Keratinocyte (primary cell): ENCODE measurements around the gene KMT5C. TPM values are rescaled to one million over a fixed set of nuclear protein-coding genes. Genes with fewer than 3 reads are reported as not detected.

Experiments
- DNase-seq: peaks from one replicate; pipeline ENCODE4 v3.0.0-alpha.2; 2011; ENCODE audit warnings: low read depth, missing footprints, low spot score
- FAIRE-seq: peaks from 2 replicates; lab custom pipeline; 2011; peaks lifted over from hg19 to GRCh38; lab: Jason Lieb, UNC
- H2AFZ ChIP-seq: 2 replicates; pipeline ENCODE4 v1.6.0; 2012; ENCODE audit warnings: low read length, control low read depth, inconsistent platforms; ENCODE audit not compliant: control insufficient read depth
- H3K27ac ChIP-seq: 2 replicates; pipeline ENCODE4 v1.5.1; 2011; ENCODE audit warnings: low read length; ENCODE audit not compliant: control insufficient read depth, insufficient read depth
- H3K27me3 ChIP-seq: 3 replicates; pipeline ENCODE4 v1.6.0; 2011; ENCODE audit warnings: low read length; ENCODE audit not compliant: control insufficient read depth, insufficient read depth; ENCODE audit errors: extremely low read depth
- H3K36me3 ChIP-seq, 2 experiments: 2 replicates in 1 of 2; 3 replicates in 1 of 2; pipeline ENCODE4 v1.5.1; 2011; ENCODE audit warnings: low read length in 2 of 2, mild to moderate bottlenecking in 1 of 2; ENCODE audit not compliant: control insufficient read depth in 2 of 2, insufficient read depth in 2 of 2; ENCODE audit errors: extremely low read depth in 1 of 2
- H3K4me1 ChIP-seq: 3 replicates; pipeline ENCODE4 v1.5.1; 2011; ENCODE audit warnings: low read length; ENCODE audit not compliant: control insufficient read depth, insufficient read depth; ENCODE audit errors: extremely low read depth
- H3K4me2 ChIP-seq: 3 replicates; pipeline ENCODE4 v1.6.0; 2011; ENCODE audit warnings: low read depth, low read length; ENCODE audit not compliant: control insufficient read depth, insufficient read depth; ENCODE audit errors: extremely low read depth
- H3K4me3 ChIP-seq, 3 experiments: fragments of 200-600 bp in 1 of 3; sonication (generic) in 1 of 3; 2 replicates in 2 of 3; 3 replicates in 1 of 3; pipeline ENCODE4 v1.5.1; 2011 to 2016; ENCODE audit warnings: low read length in 3 of 3, mild to moderate bottlenecking in 3 of 3, control low read depth in 2 of 3, inconsistent platforms in 1 of 3, low read depth in 1 of 3, mixed read lengths in 1 of 3, mixed run types in 1 of 3, moderate library complexity in 1 of 3; ENCODE audit not compliant: control insufficient read depth in 2 of 3, insufficient read depth in 2 of 3; ENCODE audit errors: extremely low read depth in 1 of 3
- H3K79me2 ChIP-seq: 2 replicates; pipeline ENCODE4 v1.6.0; 2012; ENCODE audit warnings: low read length; ENCODE audit not compliant: control insufficient read depth, insufficient read depth
- H3K9ac ChIP-seq: 3 replicates; pipeline ENCODE4 v1.6.0; 2011; ENCODE audit warnings: low read length; ENCODE audit not compliant: control insufficient read depth, insufficient read depth; ENCODE audit errors: extremely low read depth
- H3K9me1 ChIP-seq: 3 replicates; pipeline ENCODE4 v1.6.0; 2011; ENCODE audit warnings: low read length; ENCODE audit not compliant: control insufficient read depth, insufficient read depth; ENCODE audit errors: extremely low read depth
- H3K9me3 ChIP-seq: 2 replicates; pipeline ENCODE4 v1.5.1; 2012; ENCODE audit warnings: low read depth, low read length; ENCODE audit not compliant: control insufficient read depth
- H4K20me1 ChIP-seq: 3 replicates; pipeline ENCODE4 v1.6.0; 2011; ENCODE audit warnings: low read length; ENCODE audit not compliant: control insufficient read depth, insufficient read depth; ENCODE audit errors: extremely low read depth
- EZH2 ChIP-seq: IDR thresholded peaks from one replicate; pipeline ENCODE4 v1.6.1; 2012; ENCODE audit warnings: inconsistent platforms, mild to moderate bottlenecking, low read length, moderate library complexity
- dilution Hi-C: fragments of 300-500 bp; cut with MboI; formaldehyde crosslinking; loops from one replicate; pipeline ENCODE4 v1.7.0; 2020; ENCODE audit warnings: low sequenced_read_pairs; ENCODE audit not compliant: extremely low pct_ligation_motif_present
- polyA plus RNA-seq, 5 experiments: library from polyadenylated mRNA; depleted of rRNA in 3 of 5; stranded (reverse) in 3 of 5; stranded (forward) in 1 of 5; unstranded in 1 of 5; fragments of >200 nt; gene quantifications; 1 replicate in 1 of 5; 2 replicates in 3 of 5; 3 replicates in 1 of 5; pipeline versions ENCODE4 v1.2.1 to v1.2.3, GENCODE V29; 2011 to 2012; ENCODE audit warnings: missing spikeins in 2 of 5, low read depth in 1 of 5, low replicate concordance in 1 of 5
- TF ChIP-seq, protein P1 (sequence below), 3 experiments: IDR thresholded peaks in 1 of 3; conservative IDR thresholded peaks in 1 of 3; optimal IDR thresholded peaks in 1 of 3; 2 replicates in 2 of 3; 3 replicates in 1 of 3; pipeline versions ENCODE3 to v1.5.1; 2011; ENCODE audit warnings: low read length in 3 of 3, mild to moderate bottlenecking in 3 of 3, moderate library complexity in 2 of 3, control low read depth in 1 of 3, inconsistent platforms in 1 of 3; ENCODE audit not compliant: insufficient read depth in 2 of 3; ENCODE audit errors: extremely low read depth in 1 of 3

KMT5C gene
- polyA plus RNA-seq, 1 donor (not counting 4 experiments of a cell fraction or from before 2014, with no cell fraction given) = 4.3 TPM

GRCh38 chr19:55365245-55365644 is 25.6 kb downstream of the KMT5C start:
- Histone ChIP-seq H3K4me3 (no peak overlapping the region), H3K27ac (no peak overlapping the region), H3K9ac (no peak overlapping the region), H4K20me1 (no peaks in the 10 kb centered on the region), H3K9me3 (no peaks in the 10 kb centered on the region), H3K36me3 (no peaks in the 10 kb centered on the region), H3K79me2 (no peaks in the 10 kb centered on the region), H2AFZ (no peak overlapping the region), H3K4me1 (peaks cover 8% of the 10 kb centered on the region), H3K9me1 (no peaks in the 10 kb centered on the region), H3K4me2 (no peak overlapping the region), H3K27me3 (no peaks in the 10 kb centered on the region)
- DNase-seq = no peak
- dilution Hi-C loops = no loop called here
- TF ChIP-seq, protein P1, sequence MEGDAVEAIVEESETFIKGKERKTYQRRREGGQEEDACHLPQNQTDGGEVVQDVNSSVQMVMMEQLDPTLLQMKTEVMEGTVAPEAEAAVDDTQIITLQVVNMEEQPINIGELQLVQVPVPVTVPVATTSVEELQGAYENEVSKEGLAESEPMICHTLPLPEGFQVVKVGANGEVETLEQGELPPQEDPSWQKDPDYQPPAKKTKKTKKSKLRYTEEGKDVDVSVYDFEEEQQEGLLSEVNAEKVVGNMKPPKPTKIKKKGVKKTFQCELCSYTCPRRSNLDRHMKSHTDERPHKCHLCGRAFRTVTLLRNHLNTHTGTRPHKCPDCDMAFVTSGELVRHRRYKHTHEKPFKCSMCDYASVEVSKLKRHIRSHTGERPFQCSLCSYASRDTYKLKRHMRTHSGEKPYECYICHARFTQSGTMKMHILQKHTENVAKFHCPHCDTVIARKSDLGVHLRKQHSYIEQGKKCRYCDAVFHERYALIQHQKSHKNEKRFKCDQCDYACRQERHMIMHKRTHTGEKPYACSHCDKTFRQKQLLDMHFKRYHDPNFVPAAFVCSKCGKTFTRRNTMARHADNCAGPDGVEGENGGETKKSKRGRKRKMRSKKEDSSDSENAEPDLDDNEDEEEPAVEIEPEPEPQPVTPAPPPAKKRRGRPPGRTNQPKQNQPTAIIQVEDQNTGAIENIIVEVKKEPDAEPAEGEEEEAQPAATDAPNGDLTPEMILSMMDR (optimal IDR thresholded peaks at IDR 0.05 in 1 of 3, IDR thresholded peaks at IDR 0.05 in 1 of 3, conservative IDR thresholded peaks at IDR 0.05 in 1 of 3; ENCODE audit: extremely low read depth in 1 of 3, insufficient read depth in 2 of 3, low read length in 3 of 3) = no peak
- no peak for TF ChIP-seq EZH2
- no peak for FAIRE-seq

GRCh38 chr19:55365964-55366363 is 26.3 kb downstream of the KMT5C start:
- dilution Hi-C loops = no loop called here
- Histone ChIP-seq H3K27ac (no peak overlapping the region), H3K4me1 (peaks cover 14% of the 10 kb centered on the region), H3K9me3 (no peaks in the 10 kb centered on the region), H3K4me2 (no peak overlapping the region), H3K27me3 (peaks cover 4% of the 10 kb centered on the region), H4K20me1 (no peaks in the 10 kb centered on the region), H3K36me3 (no peaks in the 10 kb centered on the region), H3K4me3 (no peak overlapping the region), H2AFZ (no peak overlapping the region), H3K79me2 (no peaks in the 10 kb centered on the region), H3K9ac (no peak overlapping the region), H3K9me1 (no peaks in the 10 kb centered on the region)
- FAIRE-seq (no peak), DNase-seq (no peak)
- TF ChIP-seq EZH2 = no peak
- TF ChIP-seq, protein P1 (optimal IDR thresholded peaks at IDR 0.05 in 1 of 3, IDR thresholded peaks at IDR 0.05 in 1 of 3, conservative IDR thresholded peaks at IDR 0.05 in 1 of 3; ENCODE audit: extremely low read depth in 1 of 3, insufficient read depth in 2 of 3, low read length in 3 of 3) = no peak
